HCT116 (cell line): ENCODE measurements around the gene CISTR. TPM values are rescaled to one million over a fixed set of nuclear protein-coding genes. Genes with fewer than 3 reads are reported as not detected.

ENCODE experiments used
- ATAC-seq: fragments of 200-7000 bp; cut with Tn5 transposase; 2 replicates; pipeline ENCODE4 v1.9.1; 2020; ENCODE audit warnings: mild to moderate bottlenecking, moderate library complexity
- BruUV-seq: library from RNA; stranded (reverse); fragments of 400-500 nt; replicated peaks from 2 replicates; lab custom pipeline; 2021; lab: Mats Ljungman, UMichigan
- CTCF ChIA-PET: fragments of 300-600 bp; sonication (Branson Sonifier 250); formaldehyde crosslinking; loops from one replicate; lab custom pipeline; 2021; ENCODE audit warnings: antibody characterized with exemption; lab: Charles Lee
- POLR2A ChIA-PET: fragments of 300-600, 350-600 bp; sonication (Branson Sonifier 250); formaldehyde crosslinking; loops from one replicate; lab custom pipeline; 2021; ENCODE audit warnings: antibody characterized with exemption; lab: Charles Lee
- RAD21 ChIA-PET, 2 experiments: fragments of 300-600 bp; sonication (Branson Sonifier 250); formaldehyde crosslinking; loops; one replicate each; lab custom pipeline; 2023; ENCODE audit warnings: low total read pairs in 2 of 2; ENCODE audit not compliant: uncharacterized antibody in 2 of 2, unreplicated experiment in 2 of 2, low non-redundant PET in 1 of 2; lab: Charles Lee
- DNase-seq: peaks from one replicate; pipeline ENCODE4 v3.0.0-alpha.2; 2010; ENCODE audit warnings: low read depth, low spot score
- H2AFZ ChIP-seq: fragments of 200-600 bp; shearing (Covaris generic), sonication (generic); 2 replicates; pipeline ENCODE4 v1.6.1; 2017; ENCODE audit warnings: low read depth, mixed run types, mixed read lengths, antibody characterized with exemption, low read length; ENCODE audit not compliant: poor library complexity, severe bottlenecking
- H3K27ac ChIP-seq: 2 replicates; pipeline ENCODE4 v1.5.1; 2012; ENCODE audit warnings: low read depth, low read length
- H3K27me3 ChIP-seq: fragments of 200-600 bp; sonication (generic); 2 replicates; pipeline ENCODE4 v1.6.1; 2016; ENCODE audit warnings: mixed run types, low read length, mixed read lengths; ENCODE audit not compliant: insufficient read depth
- H3K36me3 ChIP-seq, 2 experiments: fragments of 200-500 bp in 1 of 2; fragments of 200-600 bp in 1 of 2; sonication (Bioruptor generic) in 1 of 2; sonication (generic) in 1 of 2; 2 replicates each; pipeline versions ENCODE4 v1.5.1 to v1.6.1; 2014 to 2016; ENCODE audit warnings: low read length in 2 of 2, inconsistent platforms in 1 of 2, mixed read lengths in 1 of 2, mixed run types in 1 of 2; ENCODE audit not compliant: insufficient read depth in 2 of 2, control insufficient read depth in 1 of 2
- H3K4me1 ChIP-seq, 2 experiments: fragments of 200-600 bp in 1 of 2; sonication (generic) in 1 of 2; 2 replicates each; pipeline versions ENCODE4 v1.5.1 to v1.6.1; 2012 to 2017; ENCODE audit warnings: low read length in 2 of 2, inconsistent platforms in 1 of 2, mild to moderate bottlenecking in 1 of 2, mixed read lengths in 1 of 2, mixed run types in 1 of 2, moderate library complexity in 1 of 2; ENCODE audit not compliant: insufficient read depth in 2 of 2, control insufficient read depth in 1 of 2
- H3K4me2 ChIP-seq: fragments of 200-600 bp; sonication (generic); 2 replicates; pipeline ENCODE4 v1.6.1; 2017; ENCODE audit warnings: mixed run types, low read length, mixed read lengths
- H3K4me3 ChIP-seq, 2 experiments: fragments of 200-600 bp in 1 of 2; sonication (generic) in 1 of 2; replicated peaks in 1 of 2; 2 replicates each; pipeline ENCODE4 v1.5.1; 2011 to 2016; ENCODE audit warnings: low read length in 2 of 2, control low read depth in 1 of 2, low read depth in 1 of 2, mild to moderate bottlenecking in 1 of 2, mixed read lengths in 1 of 2, mixed run types in 1 of 2
- H3K79me2 ChIP-seq: fragments of 200-600 bp; sonication (generic); 2 replicates; pipeline ENCODE4 v1.6.1; 2017; ENCODE audit warnings: mild to moderate bottlenecking, mixed run types, low read length, moderate library complexity, mixed read lengths; ENCODE audit not compliant: insufficient read depth
- H3K9ac ChIP-seq: fragments of 200-600 bp; sonication (generic); 2 replicates; pipeline ENCODE4 v1.6.1; 2016; ENCODE audit warnings: low read length, mixed read lengths
- H3K9me2 ChIP-seq: fragments of 200-600 bp; sonication (generic), shearing (Covaris generic); 2 replicates; pipeline ENCODE4 v1.6.1; 2017; ENCODE audit warnings: mixed run types, mild to moderate bottlenecking, moderate library complexity; ENCODE audit not compliant: insufficient read depth
- H3K9me3 ChIP-seq, 2 experiments: fragments of 200-500 bp in 1 of 2; fragments of 200-600 bp in 1 of 2; sonication (Bioruptor generic) in 1 of 2; sonication (generic) in 1 of 2; 2 replicates each; pipeline ENCODE4 v1.6.1; 2014 to 2017; ENCODE audit warnings: low read length in 2 of 2, mixed read lengths in 2 of 2, inconsistent platforms in 1 of 2, low read depth in 1 of 2, mild to moderate bottlenecking in 1 of 2, mixed run types in 1 of 2, moderate library complexity in 1 of 2; ENCODE audit not compliant: control insufficient read depth in 1 of 2, insufficient read depth in 1 of 2
- H4K20me1 ChIP-seq: fragments of 200-600 bp; sonication (generic), shearing (Covaris generic); 2 replicates; pipeline ENCODE4 v1.6.1; 2017; ENCODE audit warnings: mixed run types, mild to moderate bottlenecking, moderate library complexity; ENCODE audit not compliant: insufficient read depth
- CEBPB ChIP-seq: IDR thresholded peaks from 2 replicates; pipeline ENCODE4 v1.6.1; 2012; ENCODE audit warnings: low read depth
- EGR1 ChIP-seq: IDR thresholded peaks from 2 replicates; pipeline ENCODE4 v1.6.1; 2012; ENCODE audit warnings: low read depth
- EZH2 ChIP-seq: fragments of 200-600 bp; sonication (generic); IDR thresholded peaks from 2 replicates; pipeline ENCODE4 v1.6.1; 2017; ENCODE audit warnings: antibody characterized with exemption, mixed run types
- EZH2phosphoT487 ChIP-seq: fragments of 200-600 bp; IDR thresholded peaks from 2 replicates; pipeline ENCODE4 v1.6.1; 2018; ENCODE audit warnings: antibody characterized with exemption, borderline replicate concordance
- FOSL1 ChIP-seq: IDR thresholded peaks from 2 replicates; pipeline ENCODE4 v1.6.1; 2012; ENCODE audit warnings: low read depth
- POLR2A ChIP-seq: IDR thresholded peaks from 2 replicates; pipeline ENCODE4 v1.7.0; 2011; ENCODE audit warnings: borderline replicate concordance; ENCODE audit not compliant: insufficient read depth, insufficient read length; ENCODE audit errors: extremely low read depth
- POLR2AphosphoS5 ChIP-seq: IDR thresholded peaks from 2 replicates; pipeline ENCODE4 v1.6.1; 2011; ENCODE audit warnings: mild to moderate bottlenecking, low read depth, low read length, moderate library complexity
- SRF ChIP-seq: IDR thresholded peaks from 2 replicates; pipeline ENCODE4 v1.6.1; 2012; ENCODE audit warnings: low read depth
- TCF7L2 ChIP-seq: IDR thresholded peaks from 2 replicates; pipeline ENCODE4 v1.7.0; 2011; ENCODE audit warnings: borderline replicate concordance, inconsistent platforms; ENCODE audit not compliant: insufficient read depth, insufficient read length; ENCODE audit errors: extremely low read depth
- YY1 ChIP-seq: IDR thresholded peaks from 2 replicates; pipeline ENCODE4 v1.6.1; 2011; ENCODE audit warnings: low read length, low read depth, moderate library complexity, mild to moderate bottlenecking; ENCODE audit not compliant: insufficient replicate concordance; ENCODE audit errors: extremely low read depth
- ZFX ChIP-seq: fragments of 450-650 bp; IDR thresholded peaks from 2 replicates; pipeline ENCODE4 v1.6.1; 2017
- ZNF274 ChIP-seq: fragments of 200-500 bp; sonication (Bioruptor generic); IDR thresholded peaks from 2 replicates; pipeline ENCODE4 v1.6.1; 2014; ENCODE audit warnings: mild to moderate bottlenecking, low read depth, low read length, inconsistent platforms
- intact Hi-C: fragments of 100-400 bp; cut with micrococcal nuclease; formaldehyde crosslinking; loops from 2 replicates; pipeline ENCODE4 v1.10.0; 2022
- total RNA-seq: library from RNA; stranded (reverse); gene quantifications from one replicate; pipeline ENCODE4 v1.2.1, GENCODE V29; 2021; ENCODE audit not compliant: unreplicated experiment
- TF ChIP-seq, protein P1 (sequence below): IDR thresholded peaks from 2 replicates; pipeline ENCODE4 v1.6.1; 2012; ENCODE audit warnings: low read depth
- TF ChIP-seq, protein P2 (sequence below), 3 experiments: fragments of 200-600 bp in 1 of 3; sonication (generic) in 1 of 3; IDR thresholded peaks in 2 of 3; conservative IDR thresholded peaks in 1 of 3; 2 replicates each; pipeline ENCODE4 v1.5.1; 2012 to 2017; ENCODE audit warnings: low read depth in 2 of 3, low read length in 2 of 3, antibody characterized with exemption in 1 of 3, borderline replicate concordance in 1 of 3, control low read depth in 1 of 3, mild to moderate bottlenecking in 1 of 3, mixed read lengths in 1 of 3, mixed run types in 1 of 3, moderate library complexity in 1 of 3; ENCODE audit not compliant: insufficient read depth in 1 of 3
- TF ChIP-seq, protein P3 (sequence below): IDR thresholded peaks from 2 replicates; pipeline ENCODE4 v1.6.1; 2012

The CISTR gene
- total RNA-seq, 1 experiment from 2014 or later, result not detected

DNA sequence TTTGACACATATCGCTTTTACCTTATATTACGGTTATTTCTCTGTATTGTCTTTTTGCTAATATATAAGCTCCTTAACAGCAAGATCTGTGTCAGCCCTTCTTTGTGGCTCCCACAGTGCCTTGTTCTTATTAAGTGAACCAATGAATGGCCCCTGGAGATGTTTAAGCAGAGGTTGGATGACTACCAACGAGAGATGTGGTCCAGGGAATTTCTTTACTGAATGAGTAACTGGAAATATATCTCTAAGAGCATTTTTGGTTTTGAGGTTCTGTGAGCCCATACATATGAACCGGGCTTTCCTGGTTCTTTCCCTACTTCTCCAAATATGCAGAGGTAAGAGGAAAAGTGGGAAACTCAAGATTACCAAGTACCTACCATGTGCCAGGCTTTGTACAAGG, 48.0 kb downstream of the CISTR start:
- Histone ChIP-seq H3K79me2 (no peaks in the 10 kb centered on the region), H4K20me1 (no peaks in the 10 kb centered on the region), H3K27me3 (peaks cover 8% of the 10 kb centered on the region), H3K27ac (no peak overlapping the region), H3K9me3 (no peaks in the 10 kb centered on the region), H3K4me3 (no peak overlapping the region), H3K9ac (no peak overlapping the region), H3K4me1 (peaks cover 0 to 5% of the 10 kb centered on the region in 2 experiments; a peak in 1 of 4 replicates), H3K9me2 (no peaks in the 10 kb centered on the region), H2AFZ (no peak overlapping the region), H3K36me3 (no peaks in the 10 kb centered on the region), H3K4me2 (no peak overlapping the region)
- DNase-seq (no peak), ATAC-seq (no peak)
- intact Hi-C loops, result loop anchor here (5.0 kb wide), 1 partner anchor 514 kb away; no protein-coding TSS in a partner anchor
- BruUV-seq, result no TSS peak
- POLR2A ChIA-PET, result no interaction called here
- RAD21 ChIA-PET, result interaction anchor here in 1 of 2 experiments (0.7 kb wide), 1 partner anchor 10 kb away, joined by 4 read pairs; no protein-coding TSS in a partner anchor
- TF ChIP-seq YY1, result no peak
- no peak for TF ChIP-seq ZNF274
- TF ChIP-seq POLR2AphosphoS5, result no peak
- no peak for TF ChIP-seq TCF7L2
- no peak for TF ChIP-seq SRF
- no peak for TF ChIP-seq ZFX
- TF ChIP-seq CEBPB, result no peak
- no peak for TF ChIP-seq FOSL1
- TF ChIP-seq, protein P1, sequence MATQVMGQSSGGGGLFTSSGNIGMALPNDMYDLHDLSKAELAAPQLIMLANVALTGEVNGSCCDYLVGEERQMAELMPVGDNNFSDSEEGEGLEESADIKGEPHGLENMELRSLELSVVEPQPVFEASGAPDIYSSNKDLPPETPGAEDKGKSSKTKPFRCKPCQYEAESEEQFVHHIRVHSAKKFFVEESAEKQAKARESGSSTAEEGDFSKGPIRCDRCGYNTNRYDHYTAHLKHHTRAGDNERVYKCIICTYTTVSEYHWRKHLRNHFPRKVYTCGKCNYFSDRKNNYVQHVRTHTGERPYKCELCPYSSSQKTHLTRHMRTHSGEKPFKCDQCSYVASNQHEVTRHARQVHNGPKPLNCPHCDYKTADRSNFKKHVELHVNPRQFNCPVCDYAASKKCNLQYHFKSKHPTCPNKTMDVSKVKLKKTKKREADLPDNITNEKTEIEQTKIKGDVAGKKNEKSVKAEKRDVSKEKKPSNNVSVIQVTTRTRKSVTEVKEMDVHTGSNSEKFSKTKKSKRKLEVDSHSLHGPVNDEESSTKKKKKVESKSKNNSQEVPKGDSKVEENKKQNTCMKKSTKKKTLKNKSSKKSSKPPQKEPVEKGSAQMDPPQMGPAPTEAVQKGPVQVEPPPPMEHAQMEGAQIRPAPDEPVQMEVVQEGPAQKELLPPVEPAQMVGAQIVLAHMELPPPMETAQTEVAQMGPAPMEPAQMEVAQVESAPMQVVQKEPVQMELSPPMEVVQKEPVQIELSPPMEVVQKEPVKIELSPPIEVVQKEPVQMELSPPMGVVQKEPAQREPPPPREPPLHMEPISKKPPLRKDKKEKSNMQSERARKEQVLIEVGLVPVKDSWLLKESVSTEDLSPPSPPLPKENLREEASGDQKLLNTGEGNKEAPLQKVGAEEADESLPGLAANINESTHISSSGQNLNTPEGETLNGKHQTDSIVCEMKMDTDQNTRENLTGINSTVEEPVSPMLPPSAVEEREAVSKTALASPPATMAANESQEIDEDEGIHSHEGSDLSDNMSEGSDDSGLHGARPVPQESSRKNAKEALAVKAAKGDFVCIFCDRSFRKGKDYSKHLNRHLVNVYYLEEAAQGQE, result no peak
- no peak for TF ChIP-seq EGR1
- TF ChIP-seq, protein P2, sequence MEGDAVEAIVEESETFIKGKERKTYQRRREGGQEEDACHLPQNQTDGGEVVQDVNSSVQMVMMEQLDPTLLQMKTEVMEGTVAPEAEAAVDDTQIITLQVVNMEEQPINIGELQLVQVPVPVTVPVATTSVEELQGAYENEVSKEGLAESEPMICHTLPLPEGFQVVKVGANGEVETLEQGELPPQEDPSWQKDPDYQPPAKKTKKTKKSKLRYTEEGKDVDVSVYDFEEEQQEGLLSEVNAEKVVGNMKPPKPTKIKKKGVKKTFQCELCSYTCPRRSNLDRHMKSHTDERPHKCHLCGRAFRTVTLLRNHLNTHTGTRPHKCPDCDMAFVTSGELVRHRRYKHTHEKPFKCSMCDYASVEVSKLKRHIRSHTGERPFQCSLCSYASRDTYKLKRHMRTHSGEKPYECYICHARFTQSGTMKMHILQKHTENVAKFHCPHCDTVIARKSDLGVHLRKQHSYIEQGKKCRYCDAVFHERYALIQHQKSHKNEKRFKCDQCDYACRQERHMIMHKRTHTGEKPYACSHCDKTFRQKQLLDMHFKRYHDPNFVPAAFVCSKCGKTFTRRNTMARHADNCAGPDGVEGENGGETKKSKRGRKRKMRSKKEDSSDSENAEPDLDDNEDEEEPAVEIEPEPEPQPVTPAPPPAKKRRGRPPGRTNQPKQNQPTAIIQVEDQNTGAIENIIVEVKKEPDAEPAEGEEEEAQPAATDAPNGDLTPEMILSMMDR (IDR thresholded peaks at IDR 0.05 in 2 of 3, conservative IDR thresholded peaks at IDR 0.05 in 1 of 3; ENCODE audit: borderline replicate concordance in 1 of 3, insufficient read depth in 1 of 3, low read depth in 2 of 3, low read length in 2 of 3), result no peak
- TF ChIP-seq EZH2, result no peak
- TF ChIP-seq EZH2phosphoT487, result no peak
- TF ChIP-seq, protein P3, sequence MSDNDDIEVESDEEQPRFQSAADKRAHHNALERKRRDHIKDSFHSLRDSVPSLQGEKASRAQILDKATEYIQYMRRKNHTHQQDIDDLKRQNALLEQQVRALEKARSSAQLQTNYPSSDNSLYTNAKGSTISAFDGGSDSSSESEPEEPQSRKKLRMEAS, result no peak
- no peak for TF ChIP-seq POLR2A
- CTCF ChIA-PET, result interaction anchor here (2.9 kb wide), 1 partner anchor 41 kb away, joined by 146 read pairs; no protein-coding TSS in a partner anchor
